ENCODE data around the gene TRAF3IP3.
A peak's percentile ranks its signal among the peaks of the same experiment; 100 is the strongest.

GRCh38 chr1:209815931-209816341 is 60.1 kb downstream of the TRAF3IP3 start:
- TF ChIP-seq POLR2AphosphoS5 (IDR thresholded peaks at IDR 0.05) (peak in 1 of 3 donors; percentile 78), CTCF (IDR thresholded peaks at IDR 0.05) (no peak), EP300 (IDR thresholded peaks at IDR 0.05) (no peak), POLR2A (IDR thresholded peaks at IDR 0.05) (no peak)
